Body of pancreas (tissue), 4 donors: ENCODE data around the gene AQR.

Experiments used
- CTCF ChIP-seq, 7 experiments: fragments of 450-650 bp in 4 of 7; fragments of 200-600 bp in 3 of 7; sonication (generic) in 3 of 7; IDR thresholded peaks; one replicate each; pipeline ENCODE4 v1.5.1; 2016 to 2019; ENCODE audit warnings: antibody characterized with exemption in 7 of 7
- POLR2A ChIP-seq, 3 donors: fragments of 450-650 bp; IDR thresholded peaks; one replicate each; pipeline ENCODE4 v1.6.1; 2016; ENCODE audit warnings: antibody characterized with exemption in 3 of 3, mild to moderate bottlenecking in 2 of 3

- no peak for TF ChIP-seq CTCF (IDR thresholded peaks at IDR 0.05)
- TF ChIP-seq POLR2A (IDR thresholded peaks at IDR 0.05) = no peak
These were observed 17.5 kb downstream of the AQR start for GRCh38 chr15:34951993-34952392.
